NCI-H1436 treated with DMSO at 0.1 percent for 48 hours (cell line): ENCODE data around the gene KCNB1.

ENCODE experiments used
- DNase-seq: peaks from one replicate; lab custom pipeline; 2025; lab: John Stamatoyannopoulos, UW

KCNB1 gene

DNA sequence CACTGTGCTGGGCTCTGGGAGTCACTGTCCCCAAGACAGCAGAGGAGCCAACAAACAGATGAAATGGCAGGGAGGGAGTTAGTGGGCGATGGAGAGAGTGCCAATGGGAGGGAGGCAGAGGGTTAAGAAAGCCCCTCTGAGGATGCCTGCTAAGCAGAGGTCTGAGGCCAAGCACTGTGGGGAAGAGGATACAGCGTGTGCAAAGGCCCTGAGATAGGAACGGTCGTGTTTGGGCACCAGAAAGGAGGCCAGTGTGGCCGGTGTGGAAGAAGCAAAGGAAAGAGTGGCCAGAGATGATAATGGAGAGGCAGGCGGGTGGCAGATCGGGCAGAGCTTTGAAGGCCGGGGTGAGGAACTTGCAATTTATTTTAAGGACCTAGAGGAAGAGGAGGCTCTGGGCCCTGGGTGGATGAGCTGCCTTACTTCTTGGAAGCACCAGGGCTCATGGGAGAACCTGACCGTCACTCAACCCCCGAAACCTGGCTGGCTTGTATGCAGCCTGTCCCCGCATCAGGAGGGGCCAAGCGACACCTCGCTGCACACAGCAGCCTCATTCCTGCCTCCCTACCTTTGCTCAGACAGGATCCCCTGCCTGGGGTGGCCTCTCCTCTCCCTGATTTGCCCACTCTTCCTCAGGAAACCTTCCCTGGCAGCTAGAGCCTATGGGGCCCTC is 73.0 kb downstream of the KCNB1 start:
- DNase-seq: no peak

- no peak for DNase-seq
Measured at GRCh38 chr20:49408509-49409104, 73.9 kb downstream of the KCNB1 start.

- no peak for DNase-seq
Measured at GRCh38 chr20:49406666-49407065, 75.8 kb downstream of the KCNB1 start.

DNA sequence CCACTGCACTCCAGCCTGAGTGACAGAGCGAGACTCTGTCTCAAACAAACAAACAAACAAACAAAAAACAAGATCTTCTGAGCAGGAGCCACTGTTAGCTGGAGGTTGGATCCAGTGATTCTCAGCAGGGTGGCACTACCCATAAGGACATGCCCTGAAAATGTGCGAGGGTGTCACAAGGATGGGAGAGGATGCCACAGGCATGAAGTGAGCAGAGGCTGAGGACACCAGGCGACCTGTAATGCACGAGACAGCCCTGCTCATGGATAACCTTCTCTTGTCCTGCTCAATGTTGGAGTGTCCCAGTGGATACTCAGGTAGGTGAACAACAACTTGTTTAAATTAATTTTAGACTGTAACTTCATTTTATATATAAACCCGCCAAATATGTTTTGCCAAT is 76.8 kb downstream of the KCNB1 start:
- no peak for DNase-seq

GRCh38 chr20:49405062-49405683 is 77.3 kb downstream of the KCNB1 start:
- DNase-seq: no peak

- DNase-seq: no peak
Measured at GRCh38 chr20:49404461-49404860, 78.0 kb downstream of the KCNB1 start.

- DNase-seq: no peak
Measured at GRCh38 chr20:49403911-49404310, 78.6 kb downstream of the KCNB1 start.

GRCh38 chr20:49403012-49403411 is 79.5 kb downstream of the KCNB1 start:
- no peak for DNase-seq

DNA sequence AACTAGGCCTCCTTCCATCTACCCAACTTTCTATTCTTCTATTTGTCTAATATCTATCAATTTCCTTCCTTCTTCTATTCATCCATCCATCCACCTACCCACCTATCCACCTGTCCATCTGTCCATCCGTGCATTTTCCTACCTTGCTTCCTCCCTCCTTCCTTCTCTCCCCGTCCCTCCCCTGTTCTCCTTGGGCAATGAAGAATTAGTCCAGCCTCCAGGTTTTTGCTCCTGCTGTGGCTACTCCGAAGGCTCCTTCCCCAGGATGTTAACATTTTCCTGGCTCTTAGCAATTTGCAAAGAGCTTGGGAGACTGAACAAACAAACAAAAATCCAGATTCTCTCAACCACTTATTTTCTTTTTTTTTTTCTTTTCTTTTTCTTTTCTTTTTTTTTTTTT is 81.6 kb downstream of the KCNB1 start:
- no peak for DNase-seq

- DNase-seq: no peak
Measured at GRCh38 chr20:49400410-49400809, 82.1 kb downstream of the KCNB1 start.

DNA sequence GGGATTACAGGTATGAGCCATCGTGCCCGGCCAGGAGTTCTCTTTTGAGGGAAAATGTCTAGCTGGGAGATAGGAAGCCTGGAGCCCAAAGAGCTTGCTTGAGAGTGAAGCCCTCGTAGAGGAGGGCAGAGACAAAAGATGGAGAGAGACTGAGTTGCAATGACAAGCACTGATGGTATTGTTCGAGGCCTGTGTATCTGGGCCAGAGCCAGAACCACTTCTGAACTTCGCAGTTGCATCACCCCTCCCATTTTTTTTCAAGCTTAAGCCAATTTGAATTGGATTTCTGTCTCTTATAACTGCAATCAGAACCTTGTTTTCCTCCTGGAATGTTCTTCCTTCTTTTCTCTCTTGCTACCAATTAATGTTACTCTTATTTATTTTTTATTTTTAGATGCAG is 83.1 kb downstream of the KCNB1 start:
- no peak for DNase-seq

- no peak for DNase-seq
Measured at GRCh38 chr20:49398401-49399144, 83.9 kb downstream of the KCNB1 start.

- no peak for DNase-seq
Measured at GRCh38 chr20:49397525-49397924, 84.9 kb downstream of the KCNB1 start.

- no peak for DNase-seq
Measured at GRCh38 chr20:49396230-49396629, 86.2 kb downstream of the KCNB1 start.

GRCh38 chr20:49395659-49396058 is 86.8 kb downstream of the KCNB1 start:
- no peak for DNase-seq

GRCh38 chr20:49395183-49395582 is 87.3 kb downstream of the KCNB1 start:
- no peak for DNase-seq

- no peak for DNase-seq
Measured at GRCh38 chr20:49394757-49395156, 87.7 kb downstream of the KCNB1 start.

DNA sequence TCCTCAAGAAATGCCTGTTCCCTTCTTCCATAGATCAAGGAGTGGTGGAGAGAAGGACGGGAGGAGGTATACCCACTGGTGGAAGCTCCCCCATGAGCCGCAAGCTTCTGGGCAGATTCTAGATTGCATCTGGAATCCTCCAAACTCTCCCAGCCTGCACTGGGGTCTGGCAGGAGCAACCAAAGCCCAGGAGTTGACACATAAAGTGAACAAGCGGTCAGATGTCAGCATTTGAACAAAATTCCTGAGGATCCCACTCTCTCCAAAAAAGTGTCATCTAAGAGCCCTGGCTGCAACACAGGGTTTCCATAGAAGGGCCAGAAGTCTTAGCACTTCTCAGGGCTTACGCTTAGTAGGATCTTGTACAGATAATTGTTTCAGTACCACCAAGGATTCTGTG is 88.2 kb downstream of the KCNB1 start:
- DNase-seq: no peak

GRCh38 chr20:49393803-49394202 is 88.7 kb downstream of the KCNB1 start:
- DNase-seq: no peak

DNA sequence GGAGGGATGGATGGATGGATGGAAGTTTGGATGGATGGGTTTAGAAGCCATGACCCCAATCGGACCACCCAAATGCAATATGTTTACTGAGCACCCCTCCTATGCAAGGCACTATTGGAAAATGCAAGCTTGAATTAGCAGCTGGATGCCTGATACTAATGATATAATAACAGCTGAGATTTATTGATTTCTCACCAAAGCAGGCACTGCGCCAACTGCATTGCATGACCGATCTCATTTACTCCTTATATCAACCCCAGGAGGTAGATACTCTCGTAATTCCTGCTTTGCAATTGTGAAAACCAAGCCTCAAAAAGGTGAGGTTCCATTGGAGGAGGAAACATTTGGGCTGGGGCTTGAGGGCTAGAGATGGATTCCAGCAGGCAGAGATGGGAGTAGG is 89.7 kb downstream of the KCNB1 start:
- no peak for DNase-seq

GRCh38 chr20:49391404-49392245 is 90.8 kb downstream of the KCNB1 start:
- no peak for DNase-seq

DNA sequence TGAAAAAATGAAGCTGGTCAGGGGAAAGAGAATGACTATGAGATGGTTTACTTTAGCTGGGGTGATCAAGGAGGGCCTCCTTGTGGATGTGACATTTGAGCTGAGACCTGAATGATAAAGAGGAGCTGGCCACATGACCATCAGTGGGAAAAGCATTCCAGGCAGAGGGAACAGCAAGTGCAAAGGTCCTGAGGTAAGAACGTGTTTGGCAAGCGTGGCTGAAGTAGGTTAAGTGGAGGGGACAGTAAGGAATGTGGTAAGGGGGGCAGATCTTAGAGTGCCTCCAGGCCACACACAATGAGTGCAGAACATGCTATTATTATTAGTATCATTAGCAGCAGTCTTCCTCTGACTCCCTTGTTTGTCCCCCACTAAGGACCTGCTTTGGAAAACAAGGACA is 92.6 kb downstream of the KCNB1 start:
- no peak for DNase-seq
